OCI-LY3 (cell line): Measurements from ENCODE around the gene CWC27.

Experiments used
- CTCF ChIP-seq: fragments of 200-600, 300-600 bp; sonication (generic); IDR thresholded peaks from 2 replicates; pipeline ENCODE4 v1.5.1; 2014; ENCODE audit warnings: antibody characterized with exemption, low read length, low read depth
- EZH2phosphoT487 ChIP-seq: fragments of 200-600 bp; shearing (Covaris generic); IDR thresholded peaks from 2 replicates; pipeline ENCODE4 v1.6.1; 2018; ENCODE audit warnings: antibody characterized with exemption, mixed run types, low read depth

GRCh38 chr5:64727150-64727549, 41.6 kb upstream of the CWC27 start:
- TF ChIP-seq CTCF (no peak), EZH2phosphoT487 (no peak)
